ENCODE measurements around the gene KIAA0513. TPM values are rescaled to one million over a fixed set of nuclear protein-coding genes. Genes with fewer than 3 reads are reported as not detected.

KIAA0513 gene
- total and polyA plus RNA-seq, 2 donors (not counting 1 experiment from before 2014, with no cell fraction given): 11.7 to 22.3 TPM

GRCh38 chr16:85033171-85033570, 5.6 kb downstream of the KIAA0513 start:
- Histone ChIP-seq H3K4me1 (ENCODE audit: control insufficient read depth, extremely low read depth, insufficient read depth, low read length) (peaks cover 13% of the 10 kb centered on the region), H3K9ac (ENCODE audit: insufficient read depth, low read length) (no peak overlapping the region), H3K79me2 (ENCODE audit: control insufficient read depth, insufficient read depth, low read length) (no peaks in the 10 kb centered on the region), H4K20me1 (ENCODE audit: control insufficient read depth, extremely low read depth, insufficient read depth, low read length) (no peaks in the 10 kb centered on the region), H2AFZ (ENCODE audit: low read length) (no peak overlapping the region), H3K36me3 (ENCODE audit: control insufficient read depth, insufficient read depth, low read length) (peaks cover 3% of the 10 kb centered on the region), H3K27ac (ENCODE audit: insufficient read depth, low read length) (no peak overlapping the region), H3K4me2 (ENCODE audit: extremely low read depth, insufficient read depth, low read length) (no peak overlapping the region), H3K4me3 (replicated peaks in 1 of 4; ENCODE audit: control extremely low read depth in 1 of 4, insufficient read depth in 1 of 4, low read depth in 3 of 4, low read length in 4 of 4) (no peak overlapping the region), H3K27me3 (ENCODE audit: control insufficient read depth, insufficient read depth, low read length) (no peaks in the 10 kb centered on the region), H3K9me3 (ENCODE audit: control insufficient read depth, insufficient read depth, low read depth, low read length) (no peaks in the 10 kb centered on the region)
- TF ChIP-seq CTCF (conservative IDR thresholded peaks at IDR 0.05 in 1 of 2, IDR thresholded peaks at IDR 0.05 in 1 of 2; ENCODE audit: low read depth in 1 of 2, low read length in 2 of 2): no peak
- TF ChIP-seq EZH2 (IDR thresholded peaks at IDR 0.05; ENCODE audit: low read length, missing control alignments): no peak
- no peak for DNase-seq (ENCODE audit: low read depth in 2 of 2)

GRCh38 chr16:85034591-85035433, 7.2 kb downstream of the KIAA0513 start:
- TF ChIP-seq CTCF (conservative IDR thresholded peaks at IDR 0.05 in 1 of 2, IDR thresholded peaks at IDR 0.05 in 1 of 2; ENCODE audit: low read depth in 1 of 2, low read length in 2 of 2) (no peak), EZH2 (IDR thresholded peaks at IDR 0.05; ENCODE audit: low read length, missing control alignments) (no peak)
- Histone ChIP-seq H3K79me2 (ENCODE audit: control insufficient read depth, insufficient read depth, low read length) (no peaks in the 10 kb centered on the region), H3K4me3 (replicated peaks in 1 of 4; ENCODE audit: control extremely low read depth in 1 of 4, insufficient read depth in 1 of 4, low read depth in 3 of 4, low read length in 4 of 4) (no peak overlapping the region), H3K9me3 (ENCODE audit: control insufficient read depth, insufficient read depth, low read depth, low read length) (no peaks in the 10 kb centered on the region), H2AFZ (ENCODE audit: low read length) (no peak overlapping the region), H3K27ac (ENCODE audit: insufficient read depth, low read length) (no peak overlapping the region), H4K20me1 (ENCODE audit: control insufficient read depth, extremely low read depth, insufficient read depth, low read length) (no peaks in the 10 kb centered on the region), H3K36me3 (ENCODE audit: control insufficient read depth, insufficient read depth, low read length) (peaks cover 3% of the 10 kb centered on the region), H3K9ac (ENCODE audit: insufficient read depth, low read length) (no peak overlapping the region), H3K27me3 (ENCODE audit: control insufficient read depth, insufficient read depth, low read length) (no peaks in the 10 kb centered on the region), H3K4me1 (ENCODE audit: control insufficient read depth, extremely low read depth, insufficient read depth, low read length) (no peaks in the 10 kb centered on the region), H3K4me2 (ENCODE audit: extremely low read depth, insufficient read depth, low read length) (no peak overlapping the region)
- no peak for DNase-seq (ENCODE audit: low read depth in 2 of 2)

- H3K9ac ChIP-seq (ENCODE audit: insufficient read depth, low read length): no peak overlapping the region
- H4K20me1 ChIP-seq (ENCODE audit: control insufficient read depth, extremely low read depth, insufficient read depth, low read length): no peaks in the 10 kb centered on the region
- DNase-seq (ENCODE audit: low read depth in 2 of 2): no peak
- H3K4me3 ChIP-seq (replicated peaks in 1 of 4; ENCODE audit: control extremely low read depth in 1 of 4, insufficient read depth in 1 of 4, low read depth in 3 of 4, low read length in 4 of 4): no peak overlapping the region
- H3K36me3 ChIP-seq (ENCODE audit: control insufficient read depth, insufficient read depth, low read length): peaks cover 3% of the 10 kb centered on the region
- H3K27me3 ChIP-seq (ENCODE audit: control insufficient read depth, insufficient read depth, low read length): no peaks in the 10 kb centered on the region
- H3K4me2 ChIP-seq (ENCODE audit: extremely low read depth, insufficient read depth, low read length): no peak overlapping the region
- no peaks in the 10 kb centered on the region for H3K9me3 ChIP-seq (ENCODE audit: control insufficient read depth, insufficient read depth, low read depth, low read length)
- no peak overlapping the region for H2AFZ ChIP-seq (ENCODE audit: low read length)
- H3K27ac ChIP-seq (ENCODE audit: insufficient read depth, low read length): no peak overlapping the region
- no peaks in the 10 kb centered on the region for H3K4me1 ChIP-seq (ENCODE audit: control insufficient read depth, extremely low read depth, insufficient read depth, low read length)
- TF ChIP-seq EZH2 (IDR thresholded peaks at IDR 0.05; ENCODE audit: low read length, missing control alignments) (no peak), CTCF (conservative IDR thresholded peaks at IDR 0.05 in 1 of 2, IDR thresholded peaks at IDR 0.05 in 1 of 2; ENCODE audit: low read depth in 1 of 2, low read length in 2 of 2) (no peak)
- no peaks in the 10 kb centered on the region for H3K79me2 ChIP-seq (ENCODE audit: control insufficient read depth, insufficient read depth, low read length)
Measured at GRCh38 chr16:85036236-85037049, 8.8 kb downstream of the KIAA0513 start.

All from fibroblast of lung (primary cell).